GM19035 (cell line): ENCODE data around the gene BTBD9.

Experiments
- ATAC-seq: cut with Tn5 transposase; IDR thresholded peaks from one replicate; pipeline ENCODE4 v1.9.1; 2021; ENCODE audit not compliant: unreplicated experiment

Gene BTBD9

DNA sequence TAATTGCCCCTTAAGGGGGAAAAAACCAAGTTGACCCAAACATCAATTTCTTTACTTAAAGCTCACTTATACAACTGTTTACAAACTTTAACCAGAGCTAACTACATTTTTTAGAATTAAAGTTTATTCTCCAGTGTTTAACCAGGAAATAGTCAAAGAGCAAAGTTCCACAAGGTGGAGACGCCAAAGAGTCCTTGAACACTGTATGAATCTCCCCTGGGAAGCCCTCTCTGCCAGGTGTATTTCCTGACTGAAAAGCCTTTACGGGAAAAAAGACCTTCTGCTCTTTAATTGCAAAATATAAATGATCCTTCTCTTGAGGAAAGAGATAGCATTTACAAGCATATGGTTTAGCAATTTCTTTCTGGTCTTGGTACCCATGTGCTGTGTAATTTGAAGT is 36.2 kb downstream of the BTBD9 start:
- no peak for ATAC-seq

DNA sequence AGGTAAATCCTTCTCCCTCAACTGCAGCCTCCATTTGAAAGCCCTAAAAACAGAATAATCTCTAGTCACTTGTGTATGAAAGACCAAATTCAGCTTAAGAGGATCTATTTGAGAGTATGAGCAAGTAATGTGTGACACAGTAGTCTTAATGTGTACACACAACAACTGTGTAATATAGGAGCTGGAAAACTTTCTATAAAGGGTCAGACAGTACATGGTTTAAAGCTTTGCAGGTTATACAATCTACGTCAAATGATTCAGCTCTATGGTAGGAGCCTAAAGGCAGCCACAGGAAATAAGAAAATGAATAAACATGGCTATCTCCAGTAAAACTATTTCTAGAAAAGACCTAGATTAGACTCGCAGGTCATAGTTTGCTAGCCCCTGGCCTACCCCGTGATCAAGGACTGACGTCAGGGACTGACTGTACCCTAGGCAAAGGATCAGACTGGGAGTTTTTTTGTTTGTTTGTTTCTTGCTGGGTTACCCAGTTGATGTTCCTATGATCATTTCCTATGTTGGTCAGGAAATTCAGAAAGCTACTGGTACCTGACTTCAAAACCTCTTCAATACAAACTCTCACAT is 39.7 kb downstream of the BTBD9 start:
- no peak for ATAC-seq

DNA sequence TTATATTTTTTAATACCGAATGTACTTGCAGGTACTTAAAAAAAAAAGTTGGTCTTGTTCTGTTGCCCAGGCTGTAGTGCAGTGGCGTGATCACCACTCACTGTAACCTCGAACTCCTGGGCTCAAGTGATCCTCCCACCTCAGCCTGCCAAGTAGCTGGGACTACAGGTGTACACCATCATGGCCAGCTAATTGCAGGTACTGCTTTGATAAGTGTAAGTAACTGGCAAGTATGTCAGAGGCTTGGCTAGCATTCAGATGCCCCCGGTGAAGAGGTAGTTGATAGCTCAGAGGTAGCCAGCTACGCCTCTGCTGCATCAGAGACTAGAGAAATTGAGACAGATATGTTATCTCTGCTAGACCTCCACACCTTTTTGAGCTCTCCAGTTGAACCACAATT is 40.5 kb downstream of the BTBD9 start:
- ATAC-seq = no peak

DNA sequence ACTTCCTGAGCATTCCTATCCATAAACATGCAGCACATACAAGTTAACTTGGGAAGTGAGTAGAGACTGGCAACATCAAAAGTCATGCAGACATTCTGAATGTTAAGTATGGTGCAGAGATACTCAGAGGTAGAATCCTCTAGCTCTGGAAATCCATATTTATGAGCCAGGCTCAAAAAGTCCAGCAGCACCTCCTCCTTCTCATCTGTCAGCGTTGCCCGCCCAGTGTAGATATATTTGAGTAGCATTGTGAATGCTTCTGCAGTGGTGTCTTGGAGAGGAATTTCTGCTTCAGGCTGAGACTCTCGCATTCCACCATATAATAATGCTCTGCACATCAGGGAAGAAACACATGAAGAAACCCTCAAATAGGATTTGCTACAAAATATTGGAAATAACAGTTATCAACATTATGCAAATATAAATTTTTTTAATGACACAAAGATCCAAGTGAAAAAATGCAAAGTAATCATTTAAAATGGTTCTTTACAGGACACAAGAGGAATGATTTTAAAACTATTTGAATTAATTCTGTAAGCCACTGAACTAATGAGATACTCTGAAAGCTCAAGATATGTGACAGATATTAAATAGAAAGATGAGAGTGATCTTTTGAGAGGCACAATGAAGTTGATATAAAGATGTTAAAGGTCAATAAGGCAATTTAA is 45.6 kb downstream of the BTBD9 start:
- ATAC-seq = no peak

DNA sequence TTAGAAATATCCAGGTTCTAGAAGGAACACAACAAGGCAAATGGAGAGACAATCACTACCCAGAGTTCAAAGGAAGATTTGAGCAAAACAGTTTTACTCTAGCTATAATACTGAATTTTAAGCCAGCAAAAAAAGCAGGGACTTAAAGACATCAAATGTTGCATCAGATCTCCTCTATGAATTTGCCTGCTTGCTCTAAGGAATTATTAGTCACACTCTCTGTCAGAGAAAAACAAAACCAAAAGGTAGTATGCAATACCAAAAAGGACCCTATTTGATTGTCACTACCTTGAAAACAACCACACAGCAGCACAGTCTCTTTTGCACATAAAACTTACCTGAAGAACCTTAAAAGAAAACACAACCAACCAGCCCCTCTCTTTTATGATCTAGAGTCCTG is 46.3 kb downstream of the BTBD9 start:
- no peak for ATAC-seq

DNA sequence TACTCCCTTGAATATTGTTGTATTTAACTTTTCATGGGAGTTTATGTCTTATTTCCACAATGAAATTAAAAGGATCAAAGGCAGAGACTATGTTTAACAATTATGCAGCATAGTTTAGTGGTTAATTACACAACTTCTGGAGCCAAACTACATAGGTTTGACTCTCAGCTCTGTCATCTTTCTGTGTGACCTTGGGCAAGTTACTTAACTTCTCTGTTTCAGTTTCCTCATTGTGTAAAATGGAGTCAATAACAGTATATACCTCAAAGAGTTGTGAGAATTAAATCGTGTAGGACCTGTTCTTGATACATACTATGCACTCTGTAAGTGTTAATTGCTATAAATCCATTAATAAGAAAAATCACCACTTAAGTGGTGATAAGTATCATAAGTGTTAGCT is 48.3 kb downstream of the BTBD9 start:
- no peak for ATAC-seq

DNA sequence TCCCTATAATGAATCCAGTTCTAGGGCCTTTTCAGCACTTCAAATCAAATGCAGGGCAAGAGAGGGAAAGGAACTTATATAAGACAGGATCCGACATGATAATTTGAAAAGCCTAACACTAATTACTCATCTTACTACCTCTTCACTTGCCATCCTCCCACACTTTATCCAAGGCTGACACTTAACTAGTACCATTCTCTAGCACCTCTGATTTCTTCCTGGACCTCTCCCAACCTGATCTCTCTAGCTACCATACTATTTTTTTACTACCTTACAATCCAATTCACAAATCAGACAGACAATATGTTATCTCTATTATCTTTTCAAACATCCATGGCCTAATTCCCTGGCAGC is 50.4 kb downstream of the BTBD9 start:
- ATAC-seq = no peak

DNA sequence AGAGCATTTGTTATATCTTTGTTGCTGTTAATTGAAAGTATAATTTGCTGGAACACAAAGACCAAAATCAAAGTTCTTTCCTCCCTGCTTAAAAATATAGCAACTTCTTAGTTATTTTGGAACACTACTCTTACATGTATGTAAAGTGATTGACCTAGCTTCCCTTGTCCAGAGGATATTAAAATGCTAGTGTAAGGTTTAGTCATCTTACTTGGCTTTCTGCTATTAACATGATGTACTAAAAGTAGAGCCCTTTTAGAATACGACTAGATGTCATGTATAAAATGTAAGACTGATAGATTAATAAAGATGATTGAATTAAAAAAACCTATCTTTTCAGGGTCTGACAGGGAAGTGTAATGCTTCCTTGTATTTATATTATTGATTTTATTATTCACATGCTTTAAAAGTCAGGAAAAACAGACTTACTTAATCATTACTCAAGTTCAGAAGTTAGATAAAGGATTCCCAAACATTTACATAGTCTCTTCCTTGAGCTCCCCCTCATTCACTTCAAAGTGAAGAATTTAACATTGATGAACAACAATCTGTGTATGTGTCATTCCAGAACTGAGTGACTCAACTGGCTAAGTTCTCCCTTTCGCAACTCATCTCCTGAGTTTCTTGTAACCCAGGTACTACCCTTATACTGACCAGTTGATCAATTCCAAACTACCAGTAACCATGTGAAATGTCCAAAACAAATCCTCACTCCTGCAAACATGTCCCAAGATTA is 50.9 kb downstream of the BTBD9 start:
- no peak for ATAC-seq

DNA sequence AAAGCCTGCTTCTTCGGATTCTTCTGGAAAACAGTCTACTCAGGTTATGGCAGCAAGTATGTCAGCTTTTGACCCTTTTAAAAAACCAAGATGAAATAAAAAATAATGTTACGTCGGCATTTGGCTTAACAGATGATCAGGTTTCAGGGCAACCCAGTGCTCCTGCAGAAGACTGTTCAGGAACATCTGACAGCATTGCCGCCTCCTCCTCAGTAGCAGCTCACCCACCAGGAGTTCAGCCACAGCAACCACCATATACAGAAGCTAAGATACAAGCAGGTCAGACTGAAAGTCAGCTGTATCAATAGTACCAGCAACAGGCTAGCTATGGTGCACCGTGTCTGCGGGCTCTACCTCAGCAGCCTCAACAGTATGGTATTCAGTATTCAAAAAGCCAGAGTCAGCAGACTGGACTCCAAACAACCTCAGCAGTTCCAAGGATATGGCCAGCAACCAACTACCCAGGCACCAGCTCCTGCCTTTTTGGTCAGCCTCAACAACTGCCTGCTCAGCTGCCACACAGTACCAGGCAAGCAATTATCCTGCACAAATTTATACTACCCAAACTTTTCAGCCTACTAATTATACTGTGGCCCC is 51.9 kb downstream of the BTBD9 start:
- ATAC-seq = no peak

DNA sequence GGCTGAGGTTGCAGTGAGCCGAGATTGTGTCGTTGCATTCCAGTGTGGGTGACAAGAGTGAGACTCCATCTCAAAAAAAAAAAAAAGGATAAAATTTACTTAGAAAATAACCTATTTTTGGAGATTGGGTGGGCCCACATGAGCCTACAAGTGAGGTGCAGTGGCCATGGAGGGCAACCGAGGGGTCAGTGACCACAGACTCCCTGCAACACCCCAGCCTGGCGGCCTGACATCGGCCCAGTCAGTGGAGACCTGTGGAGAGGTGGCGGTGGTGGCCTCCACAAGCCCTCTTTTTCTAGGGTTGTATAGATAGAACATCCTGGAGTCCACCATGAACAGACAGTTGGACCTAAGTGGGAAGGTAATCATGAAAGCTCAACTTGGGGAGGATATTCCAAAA is 52.7 kb downstream of the BTBD9 start:
- ATAC-seq = no peak

DNA sequence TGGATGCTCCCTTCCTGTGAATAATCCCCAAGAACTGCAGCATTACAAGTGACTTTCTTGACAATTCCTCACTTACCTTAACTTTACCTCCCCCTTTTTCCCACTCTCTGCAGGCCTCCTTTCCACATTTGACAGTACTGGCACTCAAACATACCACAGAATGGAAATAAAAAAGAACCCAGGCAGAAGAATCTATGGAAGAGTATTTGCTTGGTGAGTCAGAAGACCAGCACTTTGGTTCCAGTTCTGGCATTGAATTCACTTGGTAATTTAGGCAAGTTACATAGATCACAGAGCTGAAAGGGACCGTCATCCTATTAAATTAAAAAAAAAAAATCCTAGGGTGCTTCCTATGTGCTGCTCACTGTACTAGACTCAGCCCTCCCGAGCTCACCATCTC is 55.0 kb downstream of the BTBD9 start:
- no peak for ATAC-seq

DNA sequence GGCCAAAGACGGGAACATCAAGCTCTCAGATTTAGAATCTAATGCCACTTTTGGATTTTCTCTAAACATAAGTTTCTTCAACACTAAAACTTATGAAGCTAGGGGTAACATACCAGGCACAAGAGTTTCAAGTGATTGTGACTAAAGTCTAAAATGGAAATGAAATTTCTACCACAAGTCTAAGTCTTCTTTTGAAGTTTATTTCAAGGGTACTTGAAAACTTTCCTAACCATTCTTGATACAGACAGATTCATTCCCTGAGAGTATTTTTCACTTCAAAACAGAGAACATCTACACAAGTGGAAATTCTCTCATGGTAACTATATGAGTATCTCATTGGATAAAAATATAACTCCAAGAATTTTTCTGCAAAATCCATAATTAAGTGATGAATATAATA is 56.2 kb downstream of the BTBD9 start:
- no peak for ATAC-seq

DNA sequence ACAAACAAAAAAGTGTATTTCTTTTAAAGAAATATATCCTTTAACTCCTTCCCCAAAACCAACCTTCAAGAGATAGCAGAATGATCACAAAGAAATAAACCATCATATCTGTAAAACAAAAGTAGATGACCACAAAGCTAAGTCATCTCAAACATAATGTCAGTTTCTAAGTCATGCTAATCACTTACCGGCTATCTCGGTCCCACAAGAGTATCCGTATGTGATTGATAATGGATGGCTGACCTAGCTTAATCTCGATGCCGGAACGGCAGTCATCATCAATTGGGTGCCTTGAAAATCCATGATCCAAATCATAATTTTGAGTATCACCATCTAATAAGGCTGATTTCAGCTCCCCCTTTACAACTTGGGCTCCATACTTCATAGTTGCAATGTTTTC is 59.7 kb downstream of the BTBD9 start:
- no peak for ATAC-seq

DNA sequence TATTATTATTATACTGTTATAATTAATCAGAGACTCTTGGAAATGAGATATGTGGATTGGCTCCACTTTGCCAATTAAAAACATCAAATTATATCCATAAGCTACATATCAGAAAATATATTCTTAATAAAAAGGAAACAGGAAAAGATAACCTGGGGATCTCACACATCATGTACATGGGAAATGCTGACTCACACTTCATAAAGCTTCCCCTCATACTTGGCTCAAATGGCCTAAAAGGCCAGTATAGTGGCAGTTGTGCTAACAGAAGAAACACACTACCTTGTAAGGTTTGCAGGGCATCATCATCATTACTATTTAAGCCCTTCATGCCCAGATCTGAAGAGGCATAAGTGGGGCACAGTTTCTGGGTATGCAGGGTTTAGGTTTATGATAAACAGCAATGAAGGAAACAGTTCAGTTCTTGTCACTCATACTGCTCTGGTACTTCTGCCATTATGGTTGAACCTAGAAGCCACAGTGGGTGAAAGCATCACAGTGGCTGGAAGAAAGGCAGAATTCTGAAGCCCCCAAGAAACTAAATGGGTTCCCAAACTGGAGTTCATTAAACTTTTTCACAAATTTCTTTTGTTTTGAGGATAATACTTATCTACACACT is 60.6 kb downstream of the BTBD9 start:
- ATAC-seq = no peak

DNA sequence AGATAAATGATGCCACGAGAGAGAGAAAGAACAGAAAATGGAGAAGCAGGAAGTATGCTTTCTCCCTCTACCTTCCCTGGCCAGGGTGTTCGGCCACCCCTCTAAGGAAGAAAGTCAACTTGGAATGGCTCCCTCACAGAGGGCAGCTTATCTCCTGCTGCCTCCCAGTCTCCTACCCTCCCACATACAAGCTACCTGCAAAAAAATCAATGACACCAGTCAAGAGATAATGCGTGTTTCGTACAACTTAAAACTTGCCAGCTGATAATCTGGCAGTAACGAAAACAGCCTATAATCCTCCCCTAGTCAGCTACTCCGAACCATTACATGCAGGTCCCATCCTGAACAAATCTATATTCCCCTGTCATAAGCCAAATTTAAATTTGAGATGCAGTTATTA is 61.7 kb downstream of the BTBD9 start:
- no peak for ATAC-seq

DNA sequence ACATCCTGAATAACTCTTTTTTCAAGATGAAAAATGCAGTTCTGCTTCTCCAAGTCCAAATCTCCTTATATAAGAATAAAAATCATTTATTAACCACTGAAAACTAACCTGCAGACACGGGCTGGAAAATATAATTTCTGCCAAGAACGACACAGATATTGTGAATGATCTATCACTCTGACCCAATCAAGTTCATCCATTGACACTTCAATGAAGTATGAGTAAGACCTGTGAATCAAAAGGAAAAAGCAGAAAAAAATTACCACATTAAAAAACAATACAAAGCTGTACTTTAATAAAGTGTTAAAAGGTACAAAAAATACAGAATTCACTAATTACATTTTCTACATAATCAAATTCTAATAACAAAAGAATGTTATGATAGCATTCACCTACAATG is 62.2 kb downstream of the BTBD9 start:
- ATAC-seq = no peak

DNA sequence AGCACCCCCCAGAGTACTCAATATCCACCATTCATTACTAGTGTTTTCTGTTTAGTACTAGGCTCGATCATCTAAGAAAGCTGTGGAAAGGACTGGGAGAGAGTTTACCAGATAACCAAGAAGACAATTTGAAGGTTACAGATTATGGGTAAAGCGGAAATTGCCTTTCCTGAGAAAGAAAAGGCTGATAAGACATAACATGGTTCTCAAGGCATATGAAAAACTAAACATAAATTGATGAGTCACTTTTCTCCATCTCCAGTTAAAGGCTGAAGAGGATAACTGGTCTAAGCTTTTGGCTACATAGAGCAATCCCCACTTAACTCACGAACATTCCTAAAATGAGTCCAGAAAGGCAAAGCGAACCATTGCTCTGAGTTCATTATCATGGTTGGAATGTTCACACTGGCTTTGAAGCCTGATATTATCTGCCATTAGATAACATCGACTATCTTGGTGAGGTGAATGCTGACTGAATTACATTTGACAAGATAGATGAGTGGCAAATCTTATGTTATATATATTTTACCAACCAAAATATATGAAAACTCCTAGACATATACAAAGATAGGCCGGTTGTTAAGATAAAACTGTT is 65.8 kb downstream of the BTBD9 start:
- no peak for ATAC-seq

DNA sequence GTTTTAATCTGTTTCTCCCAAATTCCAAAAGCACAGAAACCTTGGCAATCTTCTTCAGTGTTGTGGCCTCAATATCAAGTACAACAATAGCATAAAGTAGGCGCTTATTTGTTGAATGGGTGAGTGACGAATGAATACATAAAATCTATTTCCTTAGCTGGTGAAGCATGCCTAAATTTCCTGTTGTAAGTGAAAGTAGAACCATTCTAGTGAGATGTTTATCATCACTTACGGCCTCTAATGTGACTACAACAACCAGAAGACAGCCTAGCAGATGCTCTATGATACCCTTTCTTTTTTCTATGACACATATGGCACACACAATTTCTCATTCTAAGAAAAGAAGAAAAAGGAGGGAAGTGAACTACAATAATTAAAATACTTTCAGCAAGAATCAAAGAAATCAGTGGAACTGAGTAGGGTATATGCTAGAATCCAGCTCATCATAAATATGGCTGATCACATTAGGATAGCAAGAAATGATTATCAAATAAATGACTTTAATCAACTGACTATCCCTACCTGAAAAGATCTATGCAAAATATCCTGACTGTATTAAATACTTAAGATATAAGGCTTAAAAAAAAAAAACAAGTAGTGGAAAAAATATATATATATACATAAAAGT is 67.4 kb downstream of the BTBD9 start:
- ATAC-seq = peak; percentile 62

DNA sequence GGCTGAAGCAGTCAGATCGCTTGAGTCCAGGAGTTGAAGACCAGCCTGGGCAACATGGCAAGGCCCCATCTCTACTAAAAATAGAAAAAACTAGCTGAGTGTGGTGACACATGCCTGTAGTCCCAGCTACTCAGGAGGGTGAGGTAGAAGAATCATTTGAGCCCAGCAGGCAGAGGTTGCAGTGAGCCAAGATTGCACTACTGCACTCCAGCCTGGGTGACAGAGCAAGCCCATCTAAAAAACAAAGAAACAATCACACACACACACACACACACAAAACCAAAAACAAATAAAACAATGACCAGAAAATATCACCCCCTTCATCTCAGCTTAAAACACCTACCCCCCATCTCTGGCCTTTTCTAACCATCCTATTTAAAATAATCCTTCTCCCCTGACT is 68.0 kb downstream of the BTBD9 start:
- ATAC-seq = no peak

DNA sequence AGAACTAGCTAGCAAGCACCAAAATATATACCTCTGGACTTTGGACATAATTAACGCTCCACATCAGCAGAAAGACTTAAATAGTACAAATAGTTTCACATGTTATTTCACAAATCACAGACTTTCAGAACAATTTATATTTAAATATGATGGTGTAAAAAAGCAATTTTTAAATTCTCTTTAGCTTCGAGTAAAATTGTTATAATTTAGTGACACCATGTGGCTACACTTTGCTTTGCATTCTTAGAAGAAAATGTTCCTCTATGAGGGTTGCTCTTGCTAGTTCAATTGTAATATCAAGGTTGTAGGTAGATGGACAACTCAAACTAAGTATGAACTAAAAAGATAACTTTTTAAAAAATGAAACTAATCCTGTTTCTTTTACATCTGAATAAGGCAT is 69.0 kb downstream of the BTBD9 start:
- no peak for ATAC-seq

DNA sequence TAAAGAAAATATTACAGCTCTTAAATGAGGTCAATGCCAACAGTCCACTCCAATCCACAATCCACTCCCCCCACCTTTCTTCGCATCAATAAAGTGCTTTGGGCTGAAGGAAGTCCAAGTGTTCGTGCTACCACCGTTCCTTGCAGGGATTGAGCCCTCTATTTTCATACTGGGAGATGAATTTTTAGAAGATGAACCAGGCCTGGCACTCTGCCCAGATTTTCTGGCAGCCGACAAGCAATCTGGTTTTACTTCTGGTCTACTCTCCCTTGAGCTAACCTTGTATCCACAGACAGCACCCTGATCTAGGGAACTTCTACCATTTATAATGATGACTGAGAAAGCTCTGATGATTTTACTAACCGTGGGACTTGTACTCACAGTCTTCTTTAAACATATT is 72.3 kb downstream of the BTBD9 start:
- ATAC-seq = no peak
